Measurements from ENCODE around the gene CFAP73.
"Not testable (repeated sequence)": the region's sequence is repeated elsewhere in the genome, so short reads cannot be mapped to it uniquely, and the experiment has no call there.

CFAP73 gene

GRCh38 chr12:113134071-113134470 lies 15.5 kb upstream of the CFAP73 start:
- H3K4me1 Mint-ChIP-seq: peaks cover 10% of the 10 kb centered on the region
- no peaks in the 10 kb centered on the region for H3K27me3 Mint-ChIP-seq
- no peak overlapping the region for H3K27ac Mint-ChIP-seq
- no peaks in the 10 kb centered on the region for H3K36me3 Mint-ChIP-seq
- H3K9me3 Mint-ChIP-seq: no peaks in the 10 kb centered on the region
- peak overlapping the region; percentile 36 for H3K4me3 Mint-ChIP-seq

DNA sequence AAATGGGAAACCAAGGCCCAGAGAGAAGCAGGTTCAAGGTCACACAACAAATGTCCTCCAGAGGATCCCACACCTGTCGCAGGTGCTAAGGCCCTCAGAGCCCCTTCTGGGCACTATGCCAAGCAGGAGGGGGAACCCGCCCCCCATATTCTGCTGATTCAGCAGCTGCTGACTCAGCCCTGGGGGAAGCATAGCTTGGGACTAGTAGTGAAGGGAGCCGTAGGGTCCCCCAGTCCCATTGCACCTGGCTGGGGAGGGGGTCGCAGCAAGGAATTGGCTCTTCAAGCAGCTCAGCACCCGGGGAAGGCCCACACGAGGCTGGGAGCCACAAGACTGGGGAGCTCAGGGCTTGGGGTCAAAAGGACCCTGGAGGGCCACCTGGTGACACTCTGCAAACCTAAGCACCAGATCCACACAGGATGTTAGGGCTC lies 15.0 kb upstream of the CFAP73 start:
- no peak overlapping the region for H3K27ac Mint-ChIP-seq
- H3K27me3 Mint-ChIP-seq: no peaks in the 10 kb centered on the region
- H3K4me3 Mint-ChIP-seq: peak overlapping the region; percentile 80
- H3K36me3 Mint-ChIP-seq: no peaks in the 10 kb centered on the region
- peaks cover 10% of the 10 kb centered on the region for H3K4me1 Mint-ChIP-seq
- no peaks in the 10 kb centered on the region for H3K9me3 Mint-ChIP-seq

GRCh38 chr12:113135178-113136127 lies 14.1 kb upstream of the CFAP73 start, which contains the start of gene RASAL1:
RASAL1 (minus strand) TSS chr12:113135761; CDS start chr12:113135462, 299 bp downstream.
- Mint-ChIP-seq H3K27me3 (no peaks in the 10 kb centered on the region), H3K9me3 (no peaks in the 10 kb centered on the region), H3K27ac (no peak within 1 kb of the TSS), H3K36me3 (no peaks in the 10 kb centered on the region), H3K4me1 (peaks cover 10% of the 10 kb centered on the region), H3K4me3 (peak within 1 kb of the TSS; percentile 84)

DNA sequence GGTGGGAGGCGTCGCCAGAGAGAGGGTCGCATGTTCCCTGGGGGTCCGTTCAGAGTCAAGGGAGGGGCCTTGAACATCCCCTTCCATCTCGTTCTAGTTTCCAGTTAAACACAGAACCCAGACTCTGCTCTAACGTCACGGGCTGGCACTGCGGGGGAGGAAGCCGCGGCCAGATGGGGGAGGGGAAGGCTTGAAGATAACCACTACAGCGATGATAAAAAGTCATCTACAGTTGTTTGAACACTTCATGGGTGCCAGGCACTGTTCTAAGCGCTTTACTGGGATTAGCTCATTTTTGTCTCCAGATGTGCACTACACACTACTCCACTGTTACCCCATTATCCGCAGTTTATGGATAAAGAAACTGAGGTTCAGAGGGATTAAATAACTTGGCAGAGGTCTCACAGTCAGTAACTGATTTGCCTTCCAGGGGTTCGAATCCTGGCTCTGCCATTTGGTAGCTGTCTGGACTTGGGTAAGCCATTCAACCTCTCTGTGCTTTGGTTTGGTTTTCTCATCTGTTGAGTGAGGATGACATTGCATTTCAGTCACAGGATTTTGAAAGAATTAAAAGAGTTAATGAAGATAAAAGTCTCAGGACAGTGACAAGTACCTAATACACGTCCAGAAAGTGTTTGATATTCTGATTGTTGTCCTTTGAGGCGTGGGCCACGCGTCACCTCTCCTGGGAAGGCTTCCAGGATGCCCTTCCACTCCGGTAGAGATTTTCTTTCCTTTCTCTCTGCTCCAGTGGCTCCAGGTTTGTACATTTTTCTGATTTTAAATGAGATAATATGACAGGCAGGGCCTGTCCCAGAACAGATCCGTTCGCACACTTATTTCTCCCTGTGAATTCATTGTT lies 13.2 kb upstream of the CFAP73 start:
- H3K36me3 Mint-ChIP-seq: no peaks in the 10 kb centered on the region
- no peaks in the 10 kb centered on the region for H3K9me3 Mint-ChIP-seq
- H3K4me1 Mint-ChIP-seq: peaks cover 10% of the 10 kb centered on the region
- peak overlapping the region; percentile 84 for H3K4me3 Mint-ChIP-seq
- H3K27me3 Mint-ChIP-seq: no peaks in the 10 kb centered on the region
- H3K27ac Mint-ChIP-seq: no peak overlapping the region

DNA sequence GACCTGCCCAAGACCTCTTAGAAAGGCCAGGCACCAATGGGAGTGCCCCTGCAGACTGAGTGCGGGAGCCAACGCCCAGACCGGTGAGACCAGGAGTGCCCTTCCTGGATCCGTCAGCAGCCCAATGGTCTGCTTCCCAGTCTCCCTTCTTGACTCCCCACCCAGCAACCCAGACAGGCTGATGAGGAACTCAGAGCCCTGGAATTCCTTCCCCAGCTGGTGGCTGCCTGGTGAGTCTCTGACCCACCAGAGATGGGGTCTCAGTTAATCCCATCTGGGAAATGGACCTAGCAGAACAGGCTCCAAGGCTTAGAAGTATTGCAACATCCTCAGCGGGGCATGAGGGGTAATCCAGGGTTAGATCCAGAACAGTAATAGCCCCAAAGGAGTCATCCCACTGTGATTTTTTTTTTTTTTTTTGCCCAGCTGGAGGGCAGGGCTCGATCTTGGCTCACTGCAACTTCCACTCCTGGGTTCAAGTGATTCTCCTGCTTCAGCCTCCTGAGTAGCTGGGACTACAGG lies 12.5 kb upstream of the CFAP73 start:
- Mint-ChIP-seq H3K36me3 (no peaks in the 10 kb centered on the region), H3K4me1 (peaks cover 10% of the 10 kb centered on the region), H3K9me3 (no peaks in the 10 kb centered on the region), H3K27me3 (no peaks in the 10 kb centered on the region), H3K27ac (no peak overlapping the region), H3K4me3 (peak overlapping the region; percentile 84)

GRCh38 chr12:113137861-113138783 lies 11.4 kb upstream of the CFAP73 start:
- no peaks in the 10 kb centered on the region for H3K36me3 Mint-ChIP-seq
- H3K4me3 Mint-ChIP-seq: no peak overlapping the region
- peaks cover 10% of the 10 kb centered on the region for H3K4me1 Mint-ChIP-seq
- no peaks in the 10 kb centered on the region for H3K9me3 Mint-ChIP-seq
- H3K27ac Mint-ChIP-seq: peak overlapping the region; percentile 46
- no peaks in the 10 kb centered on the region for H3K27me3 Mint-ChIP-seq

DNA sequence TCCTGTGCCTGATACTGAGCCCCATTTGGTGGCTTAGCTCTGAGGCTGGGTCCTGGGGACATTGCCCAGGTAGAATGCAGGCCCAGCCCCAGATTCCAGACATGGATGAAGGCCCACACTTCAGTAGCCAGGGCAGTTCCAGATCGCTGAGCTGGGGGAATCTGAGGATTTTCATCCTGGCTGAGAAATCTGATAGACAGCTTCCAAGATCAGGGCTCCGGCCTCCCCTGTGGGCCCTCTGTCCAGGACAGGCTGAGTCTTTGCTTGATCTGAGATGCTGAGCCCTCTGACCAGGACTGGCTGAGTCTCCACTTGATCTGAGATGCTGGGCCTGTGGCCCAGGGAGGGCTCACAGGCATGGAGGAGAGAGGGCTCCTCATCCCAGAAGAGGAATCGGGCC lies 10.7 kb upstream of the CFAP73 start:
- Mint-ChIP-seq H3K27me3 (no peaks in the 10 kb centered on the region), H3K27ac (no peak overlapping the region), H3K4me3 (no peak overlapping the region), H3K36me3 (no peaks in the 10 kb centered on the region), H3K9me3 (no peaks in the 10 kb centered on the region), H3K4me1 (peaks cover 10% of the 10 kb centered on the region)

DNA sequence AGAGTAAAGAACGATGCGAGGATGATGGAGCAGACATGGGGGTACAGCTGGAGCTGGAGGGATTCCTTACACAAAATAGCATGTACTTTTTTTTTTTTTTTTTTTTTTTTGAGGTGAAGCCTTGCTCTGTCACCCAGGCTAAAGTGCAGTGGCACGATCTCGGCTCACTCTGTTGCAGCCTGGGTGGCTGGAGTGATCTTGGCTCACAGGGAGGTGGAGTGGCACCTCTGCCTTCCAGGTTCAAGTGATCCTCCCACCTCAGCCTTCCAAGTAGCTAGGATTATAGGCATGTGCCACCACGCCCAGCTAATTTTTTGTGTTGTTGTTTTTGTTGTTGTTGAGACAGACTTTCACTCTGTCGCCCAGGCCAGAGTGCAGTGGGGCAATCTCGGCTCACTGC lies 8.8 kb upstream of the CFAP73 start:
- no peak overlapping the region for H3K4me3 Mint-ChIP-seq
- H3K27ac Mint-ChIP-seq: no peak overlapping the region
- H3K36me3 Mint-ChIP-seq: no peaks in the 10 kb centered on the region
- no peaks in the 10 kb centered on the region for H3K9me3 Mint-ChIP-seq
- no peaks in the 10 kb centered on the region for H3K27me3 Mint-ChIP-seq
- H3K4me1 Mint-ChIP-seq: peaks cover 10% of the 10 kb centered on the region

- H3K36me3 Mint-ChIP-seq, H3K27ac Mint-ChIP-seq, H3K4me3 Mint-ChIP-seq, H3K4me1 Mint-ChIP-seq, H3K27me3 Mint-ChIP-seq, H3K9me3 Mint-ChIP-seq: not testable (repeated sequence)
These were observed 7.8 kb upstream of the CFAP73 start for GRCh38 chr12:113141716-113142115.

DNA sequence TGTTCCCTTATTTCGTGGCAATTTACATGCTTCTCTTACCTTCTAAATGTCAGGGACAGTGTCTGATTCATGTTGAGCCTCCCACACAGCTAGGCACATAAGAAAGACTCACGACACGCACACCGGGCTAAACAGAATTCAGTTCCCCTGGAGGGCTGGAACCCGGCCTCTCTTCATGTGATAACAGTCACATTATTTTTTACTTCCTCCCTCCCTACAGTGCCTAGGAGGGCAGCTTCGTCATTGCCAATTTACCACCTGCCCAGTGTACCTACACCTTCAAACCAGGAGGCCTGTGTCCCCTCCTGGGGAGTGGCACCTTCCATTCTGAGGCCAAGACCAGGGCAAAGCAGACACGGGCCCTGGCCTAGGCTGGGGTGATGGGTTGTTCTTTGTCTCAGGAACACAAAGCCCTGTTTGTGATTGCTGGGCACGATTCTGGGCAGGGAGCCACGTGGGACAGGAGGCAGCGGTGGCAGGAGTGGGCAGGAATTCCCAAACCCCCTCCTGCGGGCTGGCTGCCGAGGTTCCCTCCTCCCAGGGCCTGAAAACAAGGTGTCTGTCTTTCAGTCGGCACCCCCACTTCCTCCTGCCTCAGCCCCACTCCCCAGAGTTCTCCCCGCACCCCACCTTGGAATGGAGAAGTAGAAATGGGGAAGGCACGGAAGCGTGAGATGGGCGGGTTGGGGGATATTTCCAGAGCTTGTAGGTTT lies 7.2 kb upstream of the CFAP73 start:
- Mint-ChIP-seq H3K4me3 (no peak overlapping the region), H3K27ac (no peak overlapping the region), H3K4me1 (no peaks in the 10 kb centered on the region), H3K9me3 (no peaks in the 10 kb centered on the region), H3K36me3 (no peaks in the 10 kb centered on the region), H3K27me3 (no peaks in the 10 kb centered on the region)

DNA sequence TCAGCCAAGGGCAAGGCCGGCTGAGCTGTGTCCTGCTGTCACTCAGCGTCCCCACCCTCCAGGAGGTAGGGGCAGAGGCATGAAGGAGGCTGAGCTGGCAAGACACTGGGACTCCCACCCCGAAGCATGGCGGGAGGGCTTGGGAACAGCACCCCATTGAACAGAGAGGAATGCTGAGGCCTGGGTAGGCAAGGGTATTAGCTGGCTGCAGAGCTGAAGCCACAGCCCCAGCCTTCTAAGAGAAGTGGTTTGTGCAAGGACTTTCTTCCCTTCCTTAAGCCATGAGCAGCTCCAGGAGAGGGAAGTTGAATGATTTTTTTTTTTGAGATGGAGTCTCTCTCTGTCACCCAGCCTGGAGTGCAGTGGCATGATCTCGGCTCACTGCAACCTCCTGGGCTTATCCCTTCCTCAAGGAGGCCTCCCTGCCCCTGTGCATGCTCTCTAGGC lies 6.6 kb upstream of the CFAP73 start:
- Mint-ChIP-seq H3K36me3 (no peaks in the 10 kb centered on the region), H3K27ac (no peak overlapping the region), H3K4me3 (no peak overlapping the region), H3K4me1 (no peaks in the 10 kb centered on the region), H3K27me3 (no peaks in the 10 kb centered on the region), H3K9me3 (no peaks in the 10 kb centered on the region)

- Mint-ChIP-seq H3K36me3 (no peaks in the 10 kb centered on the region), H3K27ac (no peak overlapping the region), H3K27me3 (no peaks in the 10 kb centered on the region), H3K4me1 (no peaks in the 10 kb centered on the region), H3K4me3 (no peak overlapping the region), H3K9me3 (no peaks in the 10 kb centered on the region)
These were observed 5.6 kb upstream of the CFAP73 start for GRCh38 chr12:113143959-113144358.

- Mint-ChIP-seq H3K4me1 (no peaks in the 10 kb centered on the region), H3K27me3 (no peaks in the 10 kb centered on the region), H3K4me3 (no peak overlapping the region), H3K36me3 (no peaks in the 10 kb centered on the region), H3K27ac (no peak overlapping the region), H3K9me3 (no peaks in the 10 kb centered on the region)
These were observed 4.7 kb upstream of the CFAP73 start for GRCh38 chr12:113144806-113145205.

DNA sequence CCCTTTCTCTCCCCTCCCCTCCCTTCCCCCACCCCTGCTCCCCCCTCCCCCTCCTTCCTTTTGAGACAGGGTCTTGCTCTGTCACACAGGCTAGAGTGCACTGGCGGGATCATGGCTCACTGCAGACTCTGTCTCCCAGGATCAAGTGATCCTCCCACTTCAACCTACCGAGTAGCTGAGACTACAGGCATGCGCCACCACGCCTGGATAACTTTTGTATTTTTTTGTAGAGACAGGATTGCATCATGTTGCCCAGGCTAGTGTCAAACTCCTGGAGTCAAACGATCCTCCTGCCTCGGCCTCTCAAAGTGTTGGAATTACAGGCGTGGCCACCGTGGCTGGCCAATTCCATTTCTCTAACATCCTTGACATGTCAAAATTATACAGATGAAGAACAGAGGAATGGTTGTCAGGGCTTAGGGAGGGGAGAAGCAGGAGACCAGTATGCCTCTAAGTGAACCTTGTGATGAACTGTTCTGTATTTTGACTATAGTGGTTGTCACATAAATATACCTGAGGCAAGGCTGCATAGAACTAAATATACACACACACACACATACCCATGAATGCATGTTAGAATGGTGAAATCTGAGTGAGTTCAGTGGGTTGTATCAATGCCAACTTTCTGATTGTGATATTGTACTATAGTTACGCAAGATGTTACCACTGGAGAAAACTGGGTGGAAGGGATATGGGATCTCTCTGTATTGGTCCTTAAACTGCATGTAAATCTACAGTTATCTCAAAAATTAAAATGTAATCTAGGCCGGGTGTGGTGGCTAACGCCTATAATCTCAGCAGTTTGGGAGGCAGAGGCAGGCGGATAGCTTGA lies 3.6 kb upstream of the CFAP73 start:
- no peak overlapping the region for H3K27ac Mint-ChIP-seq
- no peak overlapping the region for H3K4me3 Mint-ChIP-seq
- no peaks in the 10 kb centered on the region for H3K36me3 Mint-ChIP-seq
- H3K27me3 Mint-ChIP-seq: no peaks in the 10 kb centered on the region
- no peaks in the 10 kb centered on the region for H3K9me3 Mint-ChIP-seq
- no peaks in the 10 kb centered on the region for H3K4me1 Mint-ChIP-seq

Measured in activated naive CD4-positive, alpha-beta T cell treated with anti-CD3 and anti-CD28 coated beads, Interleukin-2, amount 50 U/mL, for 24 hours (primary cell).